ENCODE results near the gene ANKRD35.

ANKRD35 gene

DNA sequence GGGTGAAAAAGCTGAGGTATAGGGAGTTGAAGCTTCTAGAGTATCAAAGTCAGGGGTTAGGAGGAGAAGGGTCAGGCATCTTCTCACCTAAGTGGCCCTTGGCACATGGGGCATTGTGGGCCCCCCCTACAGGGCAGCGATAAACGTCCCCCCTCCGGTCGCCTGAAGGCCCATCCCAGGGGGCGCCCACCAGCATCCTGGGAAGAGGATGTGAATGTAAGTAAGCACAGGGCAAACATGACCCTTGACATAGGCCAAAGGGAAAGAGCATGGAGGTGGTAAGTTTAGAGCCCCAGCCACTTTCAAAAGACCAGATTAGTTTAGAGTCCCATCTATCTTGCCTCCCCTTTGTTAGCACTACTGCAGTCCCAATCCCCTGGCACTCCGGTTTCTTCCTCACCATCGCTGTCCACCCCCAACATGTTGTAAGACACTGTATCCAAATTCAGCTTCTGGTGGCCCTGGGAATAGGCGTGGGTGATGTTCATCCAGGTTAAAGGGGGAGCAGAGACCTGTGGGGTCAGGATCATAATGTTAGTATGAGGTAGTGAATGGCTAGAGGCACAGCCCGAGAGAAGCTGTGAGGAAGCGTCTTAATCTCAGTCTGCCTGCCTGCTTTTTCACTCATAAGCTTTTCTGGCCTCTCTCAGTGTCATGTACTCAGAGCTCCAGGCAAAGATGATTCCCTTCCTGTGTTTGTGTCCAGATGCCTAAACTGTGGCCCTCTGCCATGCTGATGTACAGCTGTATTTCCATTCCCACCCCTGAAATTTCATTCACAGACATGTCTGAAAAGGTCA lies 21.5 kb upstream of the ANKRD35 start:
- no peak overlapping the region for H3K4me3 ChIP-seq (ENCODE audit: low read depth, low read length)
- DNase-seq (ENCODE audit: low read depth): no peak
- no peak for TF ChIP-seq CTCF (IDR thresholded peaks at IDR 0.05; ENCODE audit: insufficient read depth, low read depth, low read length, missing control alignments)

GRCh38 chr1:145901312-145902021 lies 15.8 kb upstream of the ANKRD35 start:
- no peak for DNase-seq (ENCODE audit: low read depth)
- no peak overlapping the region for H3K4me3 ChIP-seq (ENCODE audit: low read depth, low read length)
- no peak for TF ChIP-seq CTCF (IDR thresholded peaks at IDR 0.05; ENCODE audit: insufficient read depth, low read depth, low read length, missing control alignments)

DNA sequence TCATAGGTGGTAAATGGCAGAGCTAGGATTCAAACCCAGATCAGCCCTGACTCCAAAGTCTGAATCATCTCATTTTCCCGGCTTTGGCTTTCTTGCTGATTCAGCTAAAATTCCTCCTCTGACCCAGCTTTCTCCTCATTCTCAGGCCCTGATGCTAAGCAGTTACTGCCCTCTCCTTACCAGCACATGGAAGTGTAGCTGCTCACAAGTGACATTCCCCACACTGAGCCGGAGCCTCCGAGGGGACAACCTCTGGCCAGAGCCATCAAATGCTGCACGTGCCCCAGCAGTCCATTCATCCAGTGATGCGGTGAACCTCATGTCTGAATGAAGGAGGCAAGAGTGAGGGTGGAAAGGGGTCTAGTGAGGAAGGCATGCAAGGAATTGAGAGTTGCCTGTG lies 13.1 kb upstream of the ANKRD35 start:
- no peak for DNase-seq (ENCODE audit: low read depth)
- TF ChIP-seq CTCF (IDR thresholded peaks at IDR 0.05; ENCODE audit: insufficient read depth, low read depth, low read length, missing control alignments): no peak
- no peak overlapping the region for H3K4me3 ChIP-seq (ENCODE audit: low read depth, low read length)

GRCh38 chr1:145897969-145898368 lies 12.3 kb upstream of the ANKRD35 start:
- DNase-seq (ENCODE audit: low read depth): no peak
- TF ChIP-seq CTCF (IDR thresholded peaks at IDR 0.05; ENCODE audit: insufficient read depth, low read depth, low read length, missing control alignments): no peak
- H3K4me3 ChIP-seq (ENCODE audit: low read depth, low read length): no peak overlapping the region

DNA sequence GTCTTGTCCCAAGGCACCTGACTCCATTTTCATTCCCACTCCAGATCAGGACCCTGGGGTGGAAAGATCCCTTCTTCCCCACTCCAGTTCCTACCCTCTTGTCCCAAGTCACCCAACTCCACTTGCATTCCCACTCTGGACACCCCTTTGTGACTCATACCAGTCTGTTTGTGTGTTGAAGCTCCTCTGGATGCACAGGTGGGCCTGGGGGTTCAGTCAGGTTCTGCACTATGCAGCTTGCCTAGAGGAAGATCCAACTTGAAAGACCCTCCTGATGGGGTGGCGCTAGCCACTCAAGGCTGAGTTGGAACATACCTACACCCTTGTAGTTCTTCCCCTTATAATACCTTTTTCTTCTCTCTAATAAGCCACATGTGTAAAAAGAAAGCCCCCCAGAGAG lies 9.8 kb upstream of the ANKRD35 start:
- no peak for DNase-seq (ENCODE audit: low read depth)
- no peak overlapping the region for H3K4me3 ChIP-seq (ENCODE audit: low read depth, low read length)
- TF ChIP-seq CTCF (IDR thresholded peaks at IDR 0.05; ENCODE audit: insufficient read depth, low read depth, low read length, missing control alignments): no peak

- no peak overlapping the region for H3K4me3 ChIP-seq (ENCODE audit: low read depth, low read length)
- no peak for TF ChIP-seq CTCF (IDR thresholded peaks at IDR 0.05; ENCODE audit: insufficient read depth, low read depth, low read length, missing control alignments)
Observed at GRCh38 chr1:145893306-145894055, 7.8 kb upstream of the ANKRD35 start.

More at GRCh38 chr1:145893306-145894055, 7.8 kb upstream of the ANKRD35 start:
- no peak for DNase-seq (ENCODE audit: low read depth)
